Measurements from ENCODE around the gene MCUR1.

DNA sequence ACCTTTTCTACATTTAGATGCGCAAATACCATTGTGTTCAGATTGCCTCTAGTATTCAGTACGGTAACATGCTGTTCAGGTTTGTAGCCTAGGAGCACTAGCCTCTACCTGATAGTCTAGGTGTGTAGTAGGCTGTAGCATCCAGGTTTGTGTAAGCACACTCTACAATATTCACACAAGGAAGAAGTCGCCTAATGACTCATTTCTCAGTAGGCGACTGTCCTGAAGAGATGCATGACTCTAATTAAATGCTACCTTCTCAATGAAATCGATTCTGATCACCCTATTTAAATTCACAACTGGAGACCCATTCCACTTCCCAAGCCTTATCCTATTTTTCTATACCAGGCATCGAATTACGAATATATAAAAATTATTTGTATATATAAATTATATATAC lies 1.3 kb downstream of the MCUR1 start:
- TF ChIP-seq POLR2AphosphoS5 (IDR thresholded peaks at IDR 0.05) = no peak
- TF ChIP-seq, protein P1, sequence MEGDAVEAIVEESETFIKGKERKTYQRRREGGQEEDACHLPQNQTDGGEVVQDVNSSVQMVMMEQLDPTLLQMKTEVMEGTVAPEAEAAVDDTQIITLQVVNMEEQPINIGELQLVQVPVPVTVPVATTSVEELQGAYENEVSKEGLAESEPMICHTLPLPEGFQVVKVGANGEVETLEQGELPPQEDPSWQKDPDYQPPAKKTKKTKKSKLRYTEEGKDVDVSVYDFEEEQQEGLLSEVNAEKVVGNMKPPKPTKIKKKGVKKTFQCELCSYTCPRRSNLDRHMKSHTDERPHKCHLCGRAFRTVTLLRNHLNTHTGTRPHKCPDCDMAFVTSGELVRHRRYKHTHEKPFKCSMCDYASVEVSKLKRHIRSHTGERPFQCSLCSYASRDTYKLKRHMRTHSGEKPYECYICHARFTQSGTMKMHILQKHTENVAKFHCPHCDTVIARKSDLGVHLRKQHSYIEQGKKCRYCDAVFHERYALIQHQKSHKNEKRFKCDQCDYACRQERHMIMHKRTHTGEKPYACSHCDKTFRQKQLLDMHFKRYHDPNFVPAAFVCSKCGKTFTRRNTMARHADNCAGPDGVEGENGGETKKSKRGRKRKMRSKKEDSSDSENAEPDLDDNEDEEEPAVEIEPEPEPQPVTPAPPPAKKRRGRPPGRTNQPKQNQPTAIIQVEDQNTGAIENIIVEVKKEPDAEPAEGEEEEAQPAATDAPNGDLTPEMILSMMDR (IDR thresholded peaks at IDR 0.05) = no peak

Data from breast epithelium (tissue), 3 donors.